Astrocyte of the cerebellum (primary cell): Measurements from ENCODE around the gene GPR68.

Experiments
- DNase-seq: peaks from one replicate; pipeline ENCODE4 v3.0.0-alpha.2; 2011; ENCODE audit warnings: low read depth
- H3K4me3 ChIP-seq: 2 replicates; pipeline ENCODE4 v1.5.1; 2011; ENCODE audit warnings: mild to moderate bottlenecking, low read depth, low read length, moderate library complexity
- in situ Hi-C: cut with HindIII; loops from 2 replicates; pipeline ENCODE4 v1.10.0; 2017; ENCODE audit warnings: low sequenced_read_pairs
- TF ChIP-seq, protein P1 (sequence below): IDR thresholded peaks from 2 replicates; pipeline ENCODE4 v1.5.1; 2012; ENCODE audit warnings: low read length, low read depth, moderate library complexity, mild to moderate bottlenecking; ENCODE audit errors: missing control alignments

The GPR68 gene

GRCh38 chr14:91282954-91283645 lies 38.6 kb upstream of the GPR68 start:
- in situ Hi-C loops: loop anchor here (25.0 kb wide), 3 partner anchors 121 to 971 kb away; no protein-coding TSS in a partner anchor
- TF ChIP-seq, protein P1, sequence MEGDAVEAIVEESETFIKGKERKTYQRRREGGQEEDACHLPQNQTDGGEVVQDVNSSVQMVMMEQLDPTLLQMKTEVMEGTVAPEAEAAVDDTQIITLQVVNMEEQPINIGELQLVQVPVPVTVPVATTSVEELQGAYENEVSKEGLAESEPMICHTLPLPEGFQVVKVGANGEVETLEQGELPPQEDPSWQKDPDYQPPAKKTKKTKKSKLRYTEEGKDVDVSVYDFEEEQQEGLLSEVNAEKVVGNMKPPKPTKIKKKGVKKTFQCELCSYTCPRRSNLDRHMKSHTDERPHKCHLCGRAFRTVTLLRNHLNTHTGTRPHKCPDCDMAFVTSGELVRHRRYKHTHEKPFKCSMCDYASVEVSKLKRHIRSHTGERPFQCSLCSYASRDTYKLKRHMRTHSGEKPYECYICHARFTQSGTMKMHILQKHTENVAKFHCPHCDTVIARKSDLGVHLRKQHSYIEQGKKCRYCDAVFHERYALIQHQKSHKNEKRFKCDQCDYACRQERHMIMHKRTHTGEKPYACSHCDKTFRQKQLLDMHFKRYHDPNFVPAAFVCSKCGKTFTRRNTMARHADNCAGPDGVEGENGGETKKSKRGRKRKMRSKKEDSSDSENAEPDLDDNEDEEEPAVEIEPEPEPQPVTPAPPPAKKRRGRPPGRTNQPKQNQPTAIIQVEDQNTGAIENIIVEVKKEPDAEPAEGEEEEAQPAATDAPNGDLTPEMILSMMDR: no peak
- DNase-seq: no peak
- H3K4me3 ChIP-seq: no peak overlapping the region

- in situ Hi-C loops: loop anchor here (25.0 kb wide), 3 partner anchors 119 to 969 kb away; no protein-coding TSS in a partner anchor
- DNase-seq: no peak
- TF ChIP-seq, protein P1: no peak
- H3K4me3 ChIP-seq: no peak overlapping the region
These were observed 36.8 kb upstream of the GPR68 start for GRCh38 chr14:91281346-91281745.

- DNase-seq: no peak
- TF ChIP-seq, protein P1: no peak
- in situ Hi-C loops: loop anchor here (25.0 kb wide), 3 partner anchors 118 to 968 kb away; no protein-coding TSS in a partner anchor
- no peak overlapping the region for H3K4me3 ChIP-seq
These were observed 35.6 kb upstream of the GPR68 start for GRCh38 chr14:91280129-91280528.

DNA sequence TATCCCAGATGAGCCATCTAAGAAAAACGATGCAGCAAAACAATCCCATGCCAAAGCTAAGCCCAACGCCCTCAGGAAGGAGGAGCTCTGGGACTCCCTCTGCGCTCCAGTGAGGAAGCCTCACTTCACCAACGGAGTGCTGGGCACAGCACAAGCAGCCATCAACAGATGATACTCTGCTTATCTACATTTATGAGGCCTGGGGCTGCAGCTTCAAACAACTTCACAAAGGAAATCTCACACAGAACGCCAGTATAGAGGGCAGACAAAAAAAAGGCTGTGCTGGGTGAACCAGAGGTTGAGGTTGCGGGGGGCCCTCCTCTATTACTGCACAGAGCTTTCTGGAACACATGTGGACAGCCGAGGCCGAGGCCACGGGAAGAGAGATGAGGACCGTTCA lies 34.9 kb upstream of the GPR68 start:
- in situ Hi-C loops: loop anchor here (25.0 kb wide), 3 partner anchors 117 to 967 kb away; no protein-coding TSS in a partner anchor
- no peak overlapping the region for H3K4me3 ChIP-seq
- DNase-seq: no peak
- TF ChIP-seq, protein P1: no peak

DNA sequence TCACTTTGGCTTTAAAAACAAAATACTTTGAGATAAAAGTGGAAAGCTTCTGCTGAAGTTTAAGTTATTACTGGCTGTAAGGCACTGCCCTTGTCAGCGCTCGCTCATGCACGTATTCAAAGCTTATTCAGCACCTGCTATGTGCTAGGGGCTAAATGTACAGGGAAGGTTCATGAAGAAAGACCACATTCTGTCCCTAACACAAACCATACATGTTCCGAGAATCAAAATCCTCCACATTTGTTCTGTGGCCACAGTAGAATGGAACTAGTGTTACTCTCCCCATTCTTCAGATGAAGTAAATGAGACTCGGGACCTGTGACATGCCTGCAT lies 33.8 kb upstream of the GPR68 start:
- DNase-seq: no peak
- in situ Hi-C loops: loop anchor here (25.0 kb wide), 3 partner anchors 116 to 966 kb away; no protein-coding TSS in a partner anchor
- TF ChIP-seq, protein P1: no peak
- H3K4me3 ChIP-seq: no peak overlapping the region

DNA sequence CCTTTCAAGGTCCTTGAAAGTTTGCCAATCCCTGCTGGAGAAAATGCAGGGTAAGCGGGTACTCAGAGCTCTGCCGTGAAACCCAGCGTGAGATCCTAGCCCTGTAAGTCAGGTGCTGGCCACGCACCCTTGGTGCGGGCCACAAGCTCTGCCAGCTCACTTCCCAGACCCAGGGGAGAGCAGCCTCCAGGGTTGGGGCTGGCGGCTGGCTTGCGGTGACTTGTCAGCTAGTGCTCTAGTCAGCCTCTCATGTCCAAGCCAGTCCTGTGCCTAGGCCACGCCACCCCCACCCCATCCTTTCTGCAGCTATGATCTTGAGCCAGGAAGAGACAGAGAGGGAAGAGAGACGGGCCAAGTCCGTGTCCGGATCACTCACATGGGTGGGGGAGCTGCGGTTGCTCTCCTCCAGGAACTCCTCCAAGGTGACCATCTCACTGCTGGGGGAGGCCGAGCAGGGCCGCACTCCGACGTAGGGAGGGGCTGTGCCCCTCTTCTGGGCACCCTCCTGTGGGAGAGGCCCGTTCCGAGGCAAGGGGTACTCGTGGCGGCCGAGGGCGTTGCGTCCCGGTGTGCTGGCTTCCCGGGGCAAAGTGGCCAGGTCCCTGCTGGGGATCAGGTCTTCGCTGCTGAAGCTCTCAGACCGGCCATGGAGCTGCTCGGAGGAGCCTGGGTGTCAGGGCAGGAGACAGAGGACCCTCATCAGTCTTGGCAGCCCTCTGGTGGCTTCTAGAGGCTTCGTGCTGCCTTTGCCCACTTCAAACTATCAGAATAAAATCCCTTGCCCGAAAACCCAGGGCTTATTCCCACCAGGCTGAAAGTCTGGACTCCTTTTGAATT lies 33.3 kb upstream of the GPR68 start:
- H3K4me3 ChIP-seq: no peak overlapping the region
- in situ Hi-C loops: loop anchor here (25.0 kb wide), 3 partner anchors 115 to 965 kb away; no protein-coding TSS in a partner anchor
- DNase-seq: no peak
- TF ChIP-seq, protein P1: no peak
